NCI-H187 treated with DMSO at 0.1 percent for 48 hours (cell line): Measurements from ENCODE around the gene DHRS12.
"Not testable (repeated sequence)": the region's sequence is repeated elsewhere in the genome, so short reads cannot be mapped to it uniquely, and the experiment has no call there.

Experiments used
- DNase-seq: peaks from one replicate; lab custom pipeline; 2025; lab: John Stamatoyannopoulos, UW

The DHRS12 gene

GRCh38 chr13:51827254-51827653 is 23.3 kb upstream of the DHRS12 start:
- DNase-seq = no peak

DNA sequence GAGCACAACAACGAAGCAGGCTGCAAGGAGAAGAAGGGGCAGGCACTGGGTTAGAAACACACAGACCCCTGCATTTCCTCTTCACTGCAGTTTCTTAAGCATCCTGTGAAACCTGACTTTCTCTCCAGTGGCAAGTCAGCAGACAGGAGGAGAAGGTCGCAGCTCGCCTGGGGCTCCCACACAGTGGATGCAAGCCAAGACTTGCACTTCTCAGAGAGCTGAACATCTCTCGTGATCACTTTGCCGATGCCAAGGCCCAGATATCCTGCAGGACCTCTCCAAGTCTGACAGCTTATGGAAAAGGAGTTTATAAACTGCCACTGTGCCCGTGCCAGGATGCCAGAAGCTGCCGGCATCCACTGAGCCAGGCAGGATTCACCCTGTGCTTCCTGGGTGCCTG is 22.6 kb upstream of the DHRS12 start:
- DNase-seq = no peak

DNA sequence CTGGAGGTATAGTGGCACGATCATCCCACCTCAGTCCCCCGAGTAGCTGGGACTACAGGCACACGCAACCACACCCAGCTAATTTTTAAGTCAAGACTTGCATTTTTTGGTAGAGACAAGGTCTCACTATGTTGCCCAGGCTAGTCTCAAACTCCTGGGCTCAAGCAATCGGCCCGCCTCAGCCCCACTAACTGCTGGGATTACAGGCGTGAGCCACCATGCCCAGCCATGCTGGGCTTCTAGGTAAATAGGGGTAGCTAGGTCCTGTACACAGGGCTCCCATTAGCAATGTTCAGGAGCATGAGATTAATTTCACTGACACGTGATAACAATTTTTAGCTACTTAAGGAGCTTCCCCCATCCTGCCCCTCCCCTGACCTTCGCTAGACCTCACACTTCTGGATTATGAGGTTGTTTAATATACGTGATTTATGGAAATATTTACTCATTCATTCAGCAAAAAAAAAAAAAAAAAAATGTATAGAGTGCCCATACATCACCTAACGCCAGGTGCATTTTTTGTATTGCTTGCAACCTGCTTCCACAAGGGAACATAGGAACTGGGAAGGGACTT is 21.8 kb upstream of the DHRS12 start:
- no peak for DNase-seq

DNA sequence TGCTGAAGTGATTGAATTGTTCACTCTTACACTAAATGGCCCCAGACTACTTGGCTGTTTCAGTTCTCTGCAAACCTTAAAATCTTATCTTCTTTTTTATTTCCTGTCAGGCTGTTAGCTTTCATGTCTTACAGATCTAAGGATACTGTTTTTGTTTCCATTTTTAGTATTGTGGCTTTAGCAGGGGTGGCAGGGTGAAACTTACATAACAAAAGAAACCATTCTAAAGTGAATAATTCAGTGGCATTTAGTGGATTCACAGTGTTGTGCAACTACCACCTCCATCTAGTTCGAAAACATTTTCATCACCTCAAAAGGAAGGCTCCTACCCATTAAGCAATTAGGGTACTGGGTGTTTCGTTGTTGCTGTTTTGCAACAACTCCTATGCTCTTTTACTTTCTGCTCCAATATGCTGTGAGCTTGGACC is 21.2 kb upstream of the DHRS12 start:
- no peak for DNase-seq

- DNase-seq = not testable (repeated sequence)
These were observed 20.7 kb upstream of the DHRS12 start for GRCh38 chr13:51824712-51825111.

GRCh38 chr13:51823863-51824262 is 19.9 kb upstream of the DHRS12 start:
- DNase-seq = no peak

GRCh38 chr13:51823359-51823758 is 19.4 kb upstream of the DHRS12 start:
- DNase-seq = no peak

DNA sequence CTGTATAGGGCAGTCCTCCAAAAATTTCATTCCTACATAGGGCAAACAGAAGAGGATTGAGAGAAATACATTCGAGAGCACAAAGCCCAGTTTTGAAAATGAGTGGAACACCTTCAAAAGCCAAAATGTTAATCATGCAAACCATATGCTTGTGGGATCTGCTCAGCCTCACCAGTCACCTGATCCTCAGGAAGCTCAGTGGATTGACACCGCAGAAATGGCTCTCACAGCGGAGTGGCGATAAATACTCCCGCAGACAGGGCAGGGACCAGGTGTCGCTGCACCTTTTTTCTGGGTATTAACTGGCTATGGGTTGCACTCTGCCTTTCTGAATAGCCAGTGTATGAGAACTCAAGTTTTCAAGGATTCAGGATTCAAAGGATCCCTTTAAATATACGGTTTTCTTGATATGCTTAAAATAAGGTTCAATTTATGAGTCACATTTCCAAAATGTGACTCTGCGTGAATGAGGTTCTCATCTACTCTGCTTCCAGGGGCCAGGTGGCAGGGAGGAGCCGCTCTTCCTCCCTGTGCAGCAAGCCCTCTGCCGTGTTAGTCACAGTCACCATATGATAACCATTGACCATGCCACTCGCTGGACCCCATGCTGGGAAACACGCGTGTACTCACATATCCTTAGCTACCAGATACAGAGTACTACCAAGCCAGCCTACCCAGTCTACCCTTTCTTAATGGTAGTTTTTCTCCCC is 18.3 kb upstream of the DHRS12 start:
- no peak for DNase-seq

DNA sequence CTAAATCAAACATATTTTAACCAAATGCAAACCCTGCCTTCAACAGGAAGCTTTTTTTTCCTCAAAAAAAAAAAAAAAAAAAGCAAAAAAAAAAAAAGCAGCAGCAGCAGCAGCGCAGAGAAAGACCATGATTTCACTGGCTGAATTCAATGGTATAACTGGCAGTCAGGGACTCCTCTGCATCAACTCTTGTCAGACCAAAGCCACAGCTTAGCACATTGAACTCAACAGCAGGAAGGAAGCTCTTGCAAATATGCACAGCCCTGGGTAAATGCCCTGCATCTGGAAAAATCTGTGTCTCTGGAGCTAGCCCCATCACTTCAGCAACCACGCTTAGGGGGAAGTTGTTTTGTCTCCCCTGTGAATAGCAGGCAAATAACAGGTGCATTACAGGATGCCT is 17.6 kb upstream of the DHRS12 start:
- DNase-seq = no peak

- no peak for DNase-seq
These were observed 16.1 kb upstream of the DHRS12 start for GRCh38 chr13:51820016-51820597.

- DNase-seq = no peak
These were observed 15.6 kb upstream of the DHRS12 start for GRCh38 chr13:51819544-51819943.

DNA sequence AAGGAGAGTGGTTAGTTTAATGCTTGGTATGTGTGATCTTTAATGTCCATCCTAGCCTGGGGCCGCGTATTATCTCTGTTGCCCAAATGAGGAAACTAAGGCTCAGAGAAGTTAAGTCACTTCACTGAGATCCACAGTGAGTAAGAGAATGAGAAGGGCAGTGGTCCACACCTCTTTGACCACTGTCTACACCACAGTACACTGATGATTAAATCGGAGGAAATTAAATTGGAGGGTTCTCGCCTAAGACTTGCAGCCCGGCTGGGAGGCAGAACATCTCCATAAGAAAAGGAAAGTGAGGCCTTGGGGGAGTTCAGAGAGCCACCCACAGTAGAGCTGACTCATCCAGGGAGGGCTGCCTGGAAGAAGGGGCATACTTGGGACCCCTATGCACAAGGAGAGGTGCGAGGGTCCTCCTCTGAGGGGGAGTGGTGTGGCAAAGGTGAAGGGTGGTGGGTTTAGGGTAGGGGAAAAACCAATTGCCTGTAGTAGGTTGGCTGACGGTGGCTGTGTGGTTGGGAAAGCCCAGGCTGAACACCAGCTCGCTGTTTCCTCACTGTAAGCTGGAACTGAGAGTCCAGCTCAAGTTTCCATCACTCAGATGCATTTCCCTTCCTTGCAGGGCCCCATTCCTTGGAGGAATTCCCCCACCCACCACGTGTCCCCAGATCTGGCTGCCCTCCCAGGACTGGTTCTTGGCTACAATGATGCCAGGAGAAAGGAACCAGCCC is 15.0 kb upstream of the DHRS12 start:
- no peak for DNase-seq

DNA sequence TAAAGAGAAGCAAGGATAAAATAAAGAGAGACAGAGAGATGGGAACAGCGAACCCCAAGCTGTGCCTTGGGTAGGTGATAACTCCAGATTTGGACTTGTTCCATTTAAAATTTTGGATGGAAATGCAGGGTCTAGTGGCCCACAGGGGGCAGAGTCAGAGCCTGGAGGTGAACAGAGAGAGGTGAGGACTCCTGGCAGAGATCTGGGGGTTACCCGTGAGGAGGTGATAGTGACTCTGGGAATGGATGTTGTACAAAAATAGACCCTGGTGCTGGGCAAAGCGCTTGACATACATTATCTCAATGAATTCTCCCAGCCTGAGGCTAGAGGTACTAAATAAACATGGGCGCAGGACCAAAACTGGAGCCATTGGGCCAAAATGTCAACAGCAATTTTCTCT is 14.3 kb upstream of the DHRS12 start:
- DNase-seq = no peak

DNA sequence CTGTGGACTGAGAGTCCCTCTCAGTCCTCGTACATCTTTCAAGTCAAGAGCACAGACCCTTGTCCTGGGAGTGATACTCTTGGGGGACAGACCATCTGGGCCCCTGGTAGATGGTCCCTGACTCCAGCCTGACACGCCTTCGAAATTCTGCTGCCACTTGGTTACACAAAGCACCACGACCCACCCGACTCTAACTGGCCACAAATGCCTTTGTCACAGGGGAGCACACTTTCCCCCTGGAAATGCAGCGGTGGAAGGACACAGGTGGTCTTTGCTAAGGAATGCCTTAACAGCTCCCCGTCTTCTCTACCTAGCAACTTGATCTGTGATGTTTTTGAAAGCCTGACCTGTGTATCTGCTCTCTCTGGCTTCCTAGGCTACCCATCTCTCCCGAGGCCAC is 13.8 kb upstream of the DHRS12 start:
- no peak for DNase-seq

GRCh38 chr13:51816604-51817249 is 12.8 kb upstream of the DHRS12 start:
- no peak for DNase-seq

DNA sequence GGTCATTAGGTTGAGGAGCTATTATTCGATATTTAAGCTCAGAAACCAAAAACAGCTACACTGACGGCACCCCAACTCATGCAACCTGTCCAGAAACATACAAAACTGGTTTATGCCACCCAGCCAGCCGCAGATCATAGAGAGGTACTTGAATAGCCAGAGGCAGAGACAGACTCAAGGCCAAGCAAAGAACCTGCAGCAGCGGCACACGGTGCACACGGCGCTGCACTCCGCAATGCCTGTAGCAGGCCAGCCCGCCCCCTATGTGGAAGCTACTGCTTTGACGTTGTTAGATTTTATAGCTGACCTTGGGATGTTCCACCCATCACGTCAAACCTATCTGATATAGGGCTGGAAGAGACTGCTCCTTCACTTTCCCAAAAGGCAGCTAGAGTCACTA is 11.9 kb upstream of the DHRS12 start:
- DNase-seq = no peak

- DNase-seq = peak; percentile 58
These were observed 11.1 kb upstream of the DHRS12 start for GRCh38 chr13:51814825-51815650.

DNA sequence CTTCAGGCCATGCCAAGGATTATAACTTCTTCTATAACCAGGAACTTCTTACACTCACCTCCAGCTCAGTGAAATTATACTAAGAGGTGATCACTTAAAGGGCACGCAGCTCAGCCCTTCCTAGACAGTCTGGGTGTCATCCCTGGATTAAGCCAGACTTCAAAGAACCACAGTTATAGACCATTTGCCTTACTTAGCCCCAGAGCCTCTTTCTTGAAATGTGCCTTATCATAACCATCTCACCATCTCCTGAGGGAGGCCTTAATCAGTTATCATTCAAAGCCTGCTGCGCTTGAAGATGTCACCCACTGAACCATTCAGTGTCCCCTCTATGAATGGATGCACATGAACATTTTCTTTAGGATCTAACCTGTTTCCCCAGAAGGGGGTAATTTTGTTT is 10.1 kb upstream of the DHRS12 start:
- DNase-seq = no peak

- no peak for DNase-seq
These were observed 8.0 kb upstream of the DHRS12 start for GRCh38 chr13:51811920-51812451.

- DNase-seq = no peak
These were observed 7.1 kb upstream of the DHRS12 start for GRCh38 chr13:51811046-51811445.

DNA sequence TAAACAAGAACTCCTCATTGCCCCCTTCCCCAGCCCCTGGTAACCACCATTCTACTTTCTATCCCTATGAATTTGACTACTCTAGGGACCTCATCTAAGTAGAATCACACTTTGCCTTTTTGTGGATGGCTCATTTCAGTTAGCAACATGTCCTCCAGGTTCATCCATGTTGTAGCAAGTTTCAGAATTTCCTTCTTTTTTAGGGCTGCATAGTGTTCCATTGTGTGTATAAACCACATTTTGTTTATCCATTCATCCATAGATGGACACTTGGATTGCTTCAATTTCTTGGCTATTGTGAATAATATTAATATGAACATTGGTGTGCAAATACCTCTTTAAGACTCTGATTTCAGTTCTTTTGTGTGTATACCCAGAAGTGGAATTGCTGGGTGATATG is 4.8 kb upstream of the DHRS12 start:
- DNase-seq = no peak
